HEK293T (cell line): ENCODE results near the gene GPATCH8.

Source experiments
- BHLHE40 ChIP-seq: fragments of 450-650 bp; IDR thresholded peaks from 2 replicates; pipeline ENCODE4 v1.6.1; 2016; ENCODE audit warnings: mild to moderate bottlenecking, moderate library complexity, borderline replicate concordance
- FOXA1 ChIP-seq: fragments of 450-650 bp; IDR thresholded peaks from 2 replicates; pipeline ENCODE4 v1.6.1; 2016; ENCODE audit warnings: mild to moderate bottlenecking
- HDGF ChIP-seq: fragments of 450-650 bp; IDR thresholded peaks from 2 replicates; pipeline ENCODE4 v1.6.1; 2017; ENCODE audit warnings: antibody characterized with exemption, borderline replicate concordance
- LEF1 ChIP-seq: fragments of 450-650 bp; IDR thresholded peaks from 2 replicates; pipeline ENCODE4 v1.6.1; 2017; ENCODE audit warnings: mild to moderate bottlenecking, borderline replicate concordance
- SP1 ChIP-seq: fragments of 450-650 bp; IDR thresholded peaks from 2 replicates; pipeline ENCODE4 v1.6.1; 2017

GRCh38 chr17:44438636-44439035 lies 64.6 kb downstream of the GPATCH8 start:
- TF ChIP-seq SP1 (no peak), HDGF (no peak), BHLHE40 (no peak), FOXA1 (no peak), LEF1 (no peak)
